Naive B cell (primary cell): ENCODE data around the gene RIN1. TPM values are rescaled to one million over a fixed set of nuclear protein-coding genes. Genes with fewer than 3 reads are reported as not detected.

ENCODE experiments used
- ATAC-seq, 2 donors: fragments of 150-1000 bp; cut with Tn5 transposase; 2 replicates each; pipeline ENCODE4 v1.10.0; 2021; ENCODE audit warnings: low read depth in 2 of 2, mild to moderate bottlenecking in 2 of 2, moderate library complexity in 2 of 2
- DNase-seq: peaks from one replicate; pipeline ENCODE4 v3.0.0; 2022
- H3K27ac Mint-ChIP-seq, 6 donors: one replicate each; pipeline ENCODE4 v1.8.0; 2020 to 2022; ENCODE audit warnings: mild to moderate bottlenecking in 6 of 6, mixed read lengths in 6 of 6, moderate library complexity in 5 of 6, inconsistent platforms in 2 of 6
- H3K27me3 Mint-ChIP-seq, 3 donors: one replicate each; pipeline ENCODE4 v1.8.0; 2021 to 2022; ENCODE audit warnings: mixed read lengths in 3 of 3, mild to moderate bottlenecking in 1 of 3
- H3K36me3 Mint-ChIP-seq, 2 donors: one replicate each; pipeline ENCODE4 v1.8.0; 2020 to 2022; ENCODE audit warnings: mixed read lengths in 2 of 2, inconsistent platforms in 1 of 2, mild to moderate bottlenecking in 1 of 2
- H3K4me1 Mint-ChIP-seq, 3 donors: one replicate each; pipeline ENCODE4 v1.8.0; 2020 to 2022; ENCODE audit warnings: mixed read lengths in 3 of 3, inconsistent platforms in 1 of 3, mild to moderate bottlenecking in 1 of 3, moderate library complexity in 1 of 3
- H3K4me3 Mint-ChIP-seq, 8 donors: one replicate each; pipeline ENCODE4 v1.8.0; 2020 to 2022; ENCODE audit warnings: mild to moderate bottlenecking in 8 of 8, mixed read lengths in 8 of 8, moderate library complexity in 8 of 8, inconsistent platforms in 2 of 8
- H3K9me3 Mint-ChIP-seq, 7 donors: one replicate each; pipeline ENCODE4 v1.8.0; 2020 to 2022; ENCODE audit warnings: mixed read lengths in 7 of 7, mild to moderate bottlenecking in 5 of 7, inconsistent platforms in 2 of 7, moderate library complexity in 1 of 7
- polyA plus RNA-seq, 6 donors: library from polyadenylated mRNA; unstranded; fragments of 300-500 nt; fragmentation: Illumina TruSeq; gene quantifications; one replicate each; pipeline ENCODE4 v1.2.3, GENCODE V29; 2021; ENCODE audit warnings: low read depth in 6 of 6

RIN1 gene
- polyA plus RNA-seq, 6 donors from 2014 or later = 0.11 to 3.1 (median 0.51) TPM; not detected in 3

- ATAC-seq (no peak), DNase-seq (no peak)
- Mint-ChIP-seq H3K4me1 (peaks cover 36 to 53% (median 39%) of the 10 kb centered on the region in 3 donors), H3K27me3 (peaks cover 0 to 4% (median 0%) of the 10 kb centered on the region in 3 donors), H3K9me3 (peaks cover 0 to 4% (median 0%) of the 10 kb centered on the region in 7 donors), H3K27ac (peak overlapping the region in 3 of 6 donors; percentile 90 to 100 (median 99)), H3K36me3 (peaks cover 7 to 21% of the 10 kb centered on the region in 2 donors), H3K4me3 (peak overlapping the region; percentile 74 to 99 (median 96))
Measured at GRCh38 chr11:66346476-66347424, 10.5 kb upstream of the RIN1 start.

- no peak for DNase-seq
- H3K27me3 Mint-ChIP-seq = peaks cover 0 to 4% (median 0%) of the 10 kb centered on the region in 3 donors
- H3K4me3 Mint-ChIP-seq = peak overlapping the region; percentile 95 to 99 (median 97)
- H3K9me3 Mint-ChIP-seq = peaks cover 0 to 4% (median 0%) of the 10 kb centered on the region in 7 donors
- peak overlapping the region; percentile 95 to 99 (median 98) for H3K27ac Mint-ChIP-seq
- peaks cover 36 to 57% (median 45%) of the 10 kb centered on the region in 3 donors for H3K4me1 Mint-ChIP-seq
- ATAC-seq = peak; percentile 7 to 8
- peaks cover 7 to 31% of the 10 kb centered on the region in 2 donors for H3K36me3 Mint-ChIP-seq
Measured at GRCh38 chr11:66345316-66345649, 9.0 kb upstream of the RIN1 start.

GRCh38 chr11:66344550-66345315 is 8.5 kb upstream of the RIN1 start, which contains the start of gene BRMS1:
BRMS1 (minus strand) TSS chr11:66345104; CDS start chr11:66342234, 2,870 bp downstream.
- Mint-ChIP-seq H3K27ac (peak within 1 kb of the TSS; percentile 95 to 99 (median 98)), H3K4me3 (peak within 1 kb of the TSS; percentile 95 to 99 (median 97)), H3K9me3 (peaks cover 0 to 4% (median 0%) of the 10 kb centered on the region in 7 donors), H3K36me3 (peaks cover 7 to 31% of the 10 kb centered on the region in 2 donors), H3K27me3 (peaks cover 0 to 4% (median 0%) of the 10 kb centered on the region in 3 donors), H3K4me1 (peaks cover 36 to 57% (median 45%) of the 10 kb centered on the region in 3 donors)
- DNase-seq (peak; percentile 93), ATAC-seq (peak; percentile 86 to 88)

- ATAC-seq (no peak), DNase-seq (no peak)
- Mint-ChIP-seq H3K36me3 (peaks cover 7 to 38% of the 10 kb centered on the region in 2 donors), H3K27ac (peak overlapping the region in 3 of 6 donors; percentile 13 to 90 (median 28)), H3K27me3 (peaks cover 0 to 4% (median 0%) of the 10 kb centered on the region in 3 donors), H3K4me1 (peaks cover 40 to 47% (median 43%) of the 10 kb centered on the region in 3 donors), H3K9me3 (peaks cover 0 to 4% (median 0%) of the 10 kb centered on the region in 7 donors), H3K4me3 (peak overlapping the region; percentile 45 to 99 (median 96))
Measured at GRCh38 chr11:66343176-66343575, 6.9 kb upstream of the RIN1 start.

GRCh38 chr11:66341502-66342126 is 5.4 kb upstream of the RIN1 start:
- Mint-ChIP-seq H3K27me3 (peaks cover 0 to 4% (median 0%) of the 10 kb centered on the region in 3 donors), H3K27ac (peak overlapping the region in 2 of 6 donors; percentile 14 to 71), H3K9me3 (no peaks in the 10 kb centered on the region), H3K36me3 (peaks cover 7 to 32% of the 10 kb centered on the region in 2 donors), H3K4me1 (peaks cover 38 to 44% (median 40%) of the 10 kb centered on the region in 3 donors), H3K4me3 (peak overlapping the region in 3 of 8 donors; percentile 26 to 99 (median 71))
- no peak for DNase-seq
- ATAC-seq = no peak

- DNase-seq (no peak), ATAC-seq (no peak)
- Mint-ChIP-seq H3K4me3 (peak overlapping the region in 1 of 8 donors; percentile 99), H3K9me3 (no peaks in the 10 kb centered on the region), H3K27me3 (peaks cover 0 to 11% (median 0%) of the 10 kb centered on the region in 3 donors), H3K36me3 (peaks cover 7 to 32% of the 10 kb centered on the region in 2 donors), H3K27ac (no peak overlapping the region), H3K4me1 (peaks cover 43 to 46% (median 44%) of the 10 kb centered on the region in 3 donors)
Measured at GRCh38 chr11:66340596-66341501, 4.6 kb upstream of the RIN1 start.

- H3K27me3 Mint-ChIP-seq = peaks cover 0 to 17% (median 8%) of the 10 kb centered on the region in 3 donors
- DNase-seq (no peak), ATAC-seq (no peak)
- peak overlapping the region in 2 of 8 donors; percentile 35 to 43 for H3K4me3 Mint-ChIP-seq
- H3K9me3 Mint-ChIP-seq = no peaks in the 10 kb centered on the region
- H3K36me3 Mint-ChIP-seq = peaks cover 7 to 32% of the 10 kb centered on the region in 2 donors
- peaks cover 33 to 45% (median 43%) of the 10 kb centered on the region in 3 donors for H3K4me1 Mint-ChIP-seq
- peak overlapping the region in 1 of 6 donors; percentile 77 for H3K27ac Mint-ChIP-seq
Measured at GRCh38 chr11:66339686-66340483, 3.7 kb upstream of the RIN1 start.

GRCh38 chr11:66339162-66339675 is 3.0 kb upstream of the RIN1 start:
- DNase-seq = no peak
- H3K4me3 Mint-ChIP-seq = peak overlapping the region in 1 of 8 donors; percentile 15
- ATAC-seq = no peak
- peak overlapping the region in 1 of 6 donors; percentile 76 for H3K27ac Mint-ChIP-seq
- peaks cover 7 to 32% of the 10 kb centered on the region in 2 donors for H3K36me3 Mint-ChIP-seq
- peaks cover 28 to 40% (median 36%) of the 10 kb centered on the region in 3 donors for H3K4me1 Mint-ChIP-seq
- peaks cover 0 to 17% (median 8%) of the 10 kb centered on the region in 3 donors for H3K27me3 Mint-ChIP-seq
- H3K9me3 Mint-ChIP-seq = no peaks in the 10 kb centered on the region

- ATAC-seq = no peak
- Mint-ChIP-seq H3K4me1 (peaks cover 21 to 38% (median 31%) of the 10 kb centered on the region in 3 donors), H3K9me3 (no peaks in the 10 kb centered on the region), H3K36me3 (peaks cover 7 to 32% of the 10 kb centered on the region in 2 donors), H3K27me3 (peaks cover 0 to 17% (median 8%) of the 10 kb centered on the region in 3 donors), H3K4me3 (no peak overlapping the region), H3K27ac (peak overlapping the region in 1 of 6 donors; percentile 76)
- no peak for DNase-seq
Measured at GRCh38 chr11:66338276-66339161, 2.3 kb upstream of the RIN1 start.

GRCh38 chr11:66337103-66337899 is 1.1 kb upstream of the RIN1 start:
- Mint-ChIP-seq H3K36me3 (peaks cover 0 to 23% of the 10 kb centered on the region in 2 donors), H3K4me1 (peaks cover 13 to 28% (median 20%) of the 10 kb centered on the region in 3 donors), H3K27me3 (peaks cover 0 to 17% (median 8%) of the 10 kb centered on the region in 3 donors), H3K27ac (peak overlapping the region in 1 of 6 donors; percentile 56), H3K9me3 (no peaks in the 10 kb centered on the region), H3K4me3 (peak overlapping the region in 1 of 8 donors; percentile 33)
- ATAC-seq = no peak
- no peak for DNase-seq
